Stimulated activated CD4-positive, alpha-beta T cell treated with anti-CD3 and anti-CD28 coated beads, Interleukin-12 subunit alpha, Interleukin-12 subunit beta, amount 100 ng/mL, for 24 hours (primary cell): ENCODE measurements around the gene AAK1.
"Not testable (repeated sequence)": the region's sequence is repeated elsewhere in the genome, so short reads cannot be mapped to it uniquely, and the experiment has no call there.

Experiments
- DNase-seq, 2 experiments: peaks; one replicate each; pipeline ENCODE4 v3.0.0-alpha.2; 2020; ENCODE audit warnings: low read depth in 2 of 2

The AAK1 gene

DNA sequence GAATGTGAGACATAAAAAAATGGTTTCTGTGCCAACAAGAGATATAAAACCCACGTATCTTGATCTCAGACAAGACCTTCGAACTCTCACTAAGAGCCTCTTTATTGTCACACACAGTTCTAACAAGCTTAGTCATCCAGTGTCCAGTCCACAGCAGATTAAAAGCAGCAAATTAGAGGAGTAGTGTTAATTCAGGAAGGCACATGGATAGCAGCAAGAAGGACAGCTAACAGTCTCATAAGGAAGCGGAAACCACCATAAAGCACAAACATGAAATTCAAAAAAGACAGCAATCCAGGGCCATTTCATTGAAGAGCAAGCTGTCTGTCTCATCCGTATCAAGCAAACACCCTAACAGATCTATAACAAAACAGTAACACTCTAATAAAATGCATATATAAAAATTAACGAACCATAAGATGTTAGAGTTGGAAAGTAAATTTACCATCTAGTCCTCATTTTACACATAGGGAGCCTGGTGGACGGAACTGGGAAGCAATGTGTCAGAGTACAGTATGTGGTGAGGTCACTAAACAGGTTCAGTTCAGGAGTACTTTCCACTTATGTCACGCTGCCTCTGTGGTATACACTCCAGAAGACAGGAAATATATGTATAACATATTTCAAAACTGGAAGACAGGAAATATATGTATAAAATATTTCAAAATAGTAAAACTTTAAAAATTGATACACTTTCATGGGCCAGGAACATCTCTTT, 18.3 kb downstream of the AAK1 start:
- no peak for DNase-seq

DNA sequence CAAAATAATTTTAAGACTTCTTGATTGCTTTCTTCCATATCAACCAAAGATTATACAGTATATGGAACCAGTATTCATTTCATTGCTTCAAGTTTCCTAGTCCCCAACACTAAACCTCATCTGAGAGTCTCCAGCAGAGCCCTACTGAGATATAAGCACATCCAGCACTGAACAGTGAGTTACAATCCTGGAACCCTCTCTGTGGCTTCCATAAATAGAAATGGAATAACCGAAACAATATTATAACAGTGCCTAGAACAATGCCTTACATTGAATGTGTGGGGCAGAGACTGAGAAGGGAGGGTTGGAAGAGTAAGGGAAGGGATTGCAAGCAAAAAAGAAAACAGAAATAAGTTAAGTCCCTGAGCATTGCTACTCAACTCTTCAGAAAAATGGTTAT, 18.9 kb downstream of the AAK1 start:
- DNase-seq, result no peak

DNA sequence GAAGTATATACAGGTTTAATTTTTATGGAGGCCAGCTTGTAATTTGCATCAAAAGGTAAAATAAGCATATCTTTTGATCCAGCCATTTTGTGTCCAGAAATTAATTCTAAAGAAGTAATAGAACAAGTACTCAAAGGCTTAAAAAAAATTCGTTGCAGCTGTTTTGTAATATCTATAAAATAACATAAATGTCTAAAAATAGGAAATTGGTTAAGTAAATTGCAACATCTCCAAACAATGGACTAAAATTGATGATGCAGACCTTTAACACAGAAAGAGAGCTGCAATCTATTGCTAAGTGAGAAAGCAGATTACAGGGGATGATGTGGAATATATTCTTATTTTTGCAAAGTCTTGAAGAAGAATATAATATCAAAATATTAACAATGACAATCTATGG, 19.4 kb downstream of the AAK1 start:
- no peak for DNase-seq

DNA sequence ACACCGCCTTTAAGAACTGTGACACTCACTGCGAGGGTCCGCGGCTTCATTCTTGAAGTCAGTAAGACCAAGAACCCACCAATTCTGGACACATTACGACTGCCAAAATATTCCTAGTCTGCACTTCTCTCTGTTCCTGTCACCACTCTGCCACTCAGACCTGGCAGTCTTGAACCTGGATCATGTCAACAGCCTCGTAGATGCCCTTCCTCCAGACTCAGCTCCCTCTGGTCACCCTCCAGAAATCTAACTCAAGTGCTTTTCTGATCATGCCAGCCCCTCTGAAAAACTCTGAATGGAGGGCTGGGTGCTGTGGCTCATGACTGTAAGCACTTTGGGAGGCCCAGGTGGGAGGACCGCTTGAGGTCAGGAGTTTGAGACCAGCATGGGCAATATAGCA, 20.3 kb downstream of the AAK1 start:
- no peak for DNase-seq

DNA sequence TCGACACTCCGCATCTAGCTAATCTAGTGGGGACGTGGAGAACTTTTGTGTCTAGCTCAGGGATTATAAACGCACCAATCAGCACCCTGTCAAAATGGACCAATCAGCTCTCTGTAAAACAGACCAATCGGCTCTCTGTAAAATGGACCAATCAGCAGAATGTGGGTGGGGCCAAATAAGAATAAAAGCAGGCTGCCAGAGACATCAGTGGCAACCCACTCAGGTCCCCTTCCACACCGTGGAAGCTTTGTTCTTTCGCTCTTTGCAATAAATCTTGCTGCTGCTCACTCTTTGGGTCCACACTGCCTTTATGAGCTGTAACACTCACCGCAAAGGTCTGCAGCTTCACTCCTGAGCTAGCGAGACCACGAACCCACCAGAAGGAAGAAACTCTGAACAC, 20.7 kb downstream of the AAK1 start:
- not testable (repeated sequence) for DNase-seq

DNA sequence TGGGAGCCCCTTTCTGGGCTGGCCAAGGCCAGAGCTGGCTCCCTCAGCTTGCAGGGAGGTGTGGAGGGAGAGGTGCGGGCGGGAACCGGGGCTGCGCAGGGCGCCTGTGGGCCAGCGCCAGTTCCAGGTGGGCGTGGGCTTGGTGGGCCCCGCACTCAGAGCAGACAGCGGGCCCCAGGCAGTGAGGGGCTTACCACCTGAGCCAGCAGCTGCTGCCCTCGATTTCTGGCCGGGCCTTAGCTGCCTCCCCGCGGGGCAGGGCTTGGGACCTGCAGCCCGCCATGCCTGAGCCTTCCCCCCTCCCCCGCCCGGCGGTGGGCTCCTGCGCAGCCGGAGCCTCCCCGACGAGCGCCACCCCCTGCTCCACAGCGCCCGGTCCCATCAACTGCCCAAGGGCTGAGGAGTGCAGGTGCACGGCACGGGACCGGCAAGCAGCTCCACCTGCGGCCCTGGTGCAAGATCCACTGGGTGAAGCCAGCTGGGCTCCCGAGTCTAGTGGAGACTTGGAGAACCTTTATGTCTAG, 21.5 kb downstream of the AAK1 start:
- not testable (repeated sequence) for DNase-seq

DNA sequence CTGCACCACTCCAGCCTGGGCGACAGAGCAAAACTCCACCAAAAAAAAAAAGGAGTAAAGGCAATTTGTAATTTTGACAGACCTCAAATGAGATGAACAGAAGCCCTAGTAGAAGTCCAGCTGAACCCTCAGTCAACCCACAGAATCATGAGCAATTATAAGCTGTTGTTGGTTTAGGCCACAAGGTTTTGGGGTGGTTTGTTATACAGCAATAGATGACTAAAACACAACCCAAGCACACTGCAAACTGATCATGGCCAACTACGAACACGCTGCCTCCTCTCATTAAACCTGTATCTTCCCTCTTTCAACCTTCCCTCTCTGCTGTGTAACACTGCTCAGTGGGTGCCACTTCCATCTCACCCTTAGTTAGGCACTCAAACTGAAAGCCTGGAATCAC, 22.1 kb downstream of the AAK1 start:
- no peak for DNase-seq

DNA sequence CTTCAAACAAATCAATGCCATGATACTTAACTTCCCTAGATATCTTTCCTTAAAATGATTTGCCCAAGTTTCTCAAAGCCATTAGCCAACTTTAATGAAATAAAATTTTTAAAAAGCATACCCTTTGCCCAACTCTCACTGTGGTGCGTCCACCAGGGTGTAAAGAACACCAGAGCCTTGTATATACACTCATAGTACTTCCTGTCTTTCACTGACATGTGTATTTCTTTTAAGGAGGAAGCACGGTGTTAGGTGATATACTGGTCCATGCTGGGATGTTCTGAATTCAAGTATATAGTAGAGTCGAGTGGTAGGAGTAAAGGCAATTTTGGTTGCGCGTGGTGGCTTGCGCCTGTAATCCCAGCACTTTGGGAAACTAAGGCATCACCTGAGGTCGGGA, 22.7 kb downstream of the AAK1 start:
- DNase-seq, result no peak

DNA sequence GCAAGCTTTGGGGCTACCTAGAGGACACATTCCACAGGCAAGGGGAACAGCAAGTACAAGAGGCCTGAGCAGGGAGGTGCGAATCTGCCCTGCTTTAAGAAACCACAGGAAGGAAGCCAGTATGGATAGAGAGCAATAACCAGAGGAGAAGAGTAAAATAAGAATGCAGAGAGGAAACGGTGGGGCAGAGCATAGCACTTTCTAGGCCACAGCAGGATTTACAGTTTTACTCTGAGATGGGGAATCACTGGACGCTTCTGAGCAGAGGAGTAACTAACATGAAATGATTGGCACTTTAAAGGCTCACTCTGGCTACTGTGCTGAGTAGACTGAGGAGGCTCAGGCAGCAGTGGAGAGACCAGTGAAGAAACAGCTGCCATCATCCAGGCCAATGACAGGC, 23.8 kb downstream of the AAK1 start:
- no peak for DNase-seq

DNA sequence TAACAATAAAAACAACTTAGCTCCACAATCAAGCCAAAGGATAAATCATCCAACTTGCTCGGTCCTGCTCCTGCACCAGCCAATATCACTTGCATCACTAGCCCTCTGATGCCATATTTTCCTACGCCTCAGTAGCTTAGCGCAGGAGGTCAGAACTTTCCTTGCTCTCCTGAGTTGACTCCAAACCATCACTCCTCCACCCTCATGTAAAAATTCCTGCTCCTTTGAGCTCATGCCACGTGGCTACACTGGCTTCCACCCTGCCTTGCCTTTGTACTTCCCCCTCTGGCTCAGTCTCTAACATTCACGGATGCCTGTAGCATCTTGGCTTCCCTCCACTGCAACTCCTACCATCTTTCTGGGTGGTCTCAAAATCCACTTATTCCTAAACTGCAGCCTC, 25.2 kb downstream of the AAK1 start:
- no peak for DNase-seq

DNA sequence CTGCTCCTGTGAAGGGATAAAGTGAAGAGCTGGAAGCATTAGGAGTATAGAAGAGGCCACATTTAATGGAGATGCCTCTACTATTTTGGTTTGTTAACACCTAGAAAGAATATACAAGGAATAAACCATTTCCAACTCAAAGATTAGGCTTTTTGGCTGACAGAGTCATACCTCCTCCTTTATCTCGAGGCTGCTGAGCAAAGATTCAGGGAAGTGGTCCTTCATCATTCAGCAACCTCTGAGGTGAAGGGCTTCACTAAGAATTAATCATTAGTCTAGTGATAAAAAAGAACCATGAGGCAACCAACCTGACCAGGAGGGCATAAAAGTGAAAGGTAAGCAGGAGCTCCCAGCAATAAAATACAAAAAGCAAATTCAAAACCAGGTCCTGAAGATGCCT, 25.8 kb downstream of the AAK1 start:
- no peak for DNase-seq

DNA sequence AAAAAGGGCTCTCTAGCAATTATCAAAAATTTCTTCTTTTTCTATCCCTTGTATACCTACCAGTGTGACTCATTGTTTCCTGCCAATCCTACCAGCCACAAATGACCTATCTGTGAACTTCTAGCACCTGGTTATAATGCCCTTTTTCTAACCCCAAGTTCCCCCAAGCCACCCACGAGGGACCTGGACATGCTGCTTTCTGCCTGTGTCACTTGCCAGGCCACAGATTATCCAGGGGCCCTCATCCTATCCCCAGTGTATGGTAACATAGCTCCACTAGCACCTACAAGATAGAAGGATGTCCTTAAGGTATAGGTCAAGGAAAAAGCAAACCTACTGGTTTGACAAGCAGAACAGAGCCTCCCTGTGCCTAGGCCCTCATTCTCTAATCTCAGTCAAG, 26.8 kb downstream of the AAK1 start:
- peak in 1 of 2 experiments; percentile 29 for DNase-seq

DNA sequence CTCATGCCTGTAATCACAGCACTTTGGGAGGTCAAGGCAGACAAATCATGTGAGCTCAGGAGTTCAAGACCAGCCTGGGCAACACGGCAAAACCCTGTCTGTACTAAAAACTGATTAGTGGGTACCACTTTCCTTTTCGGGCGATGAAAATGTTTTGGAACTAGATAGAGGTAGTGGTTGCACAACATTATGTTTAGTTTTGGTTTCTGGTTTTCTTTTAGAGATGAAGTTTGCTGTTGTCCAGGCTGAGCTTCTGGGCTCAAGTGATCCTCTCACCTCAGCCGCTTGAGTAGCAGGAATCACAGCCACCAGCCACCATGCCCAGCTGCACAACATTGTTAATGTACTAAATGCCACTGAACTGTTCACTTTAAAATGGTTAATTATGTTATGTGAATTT, 27.6 kb downstream of the AAK1 start:
- DNase-seq, result no peak

DNA sequence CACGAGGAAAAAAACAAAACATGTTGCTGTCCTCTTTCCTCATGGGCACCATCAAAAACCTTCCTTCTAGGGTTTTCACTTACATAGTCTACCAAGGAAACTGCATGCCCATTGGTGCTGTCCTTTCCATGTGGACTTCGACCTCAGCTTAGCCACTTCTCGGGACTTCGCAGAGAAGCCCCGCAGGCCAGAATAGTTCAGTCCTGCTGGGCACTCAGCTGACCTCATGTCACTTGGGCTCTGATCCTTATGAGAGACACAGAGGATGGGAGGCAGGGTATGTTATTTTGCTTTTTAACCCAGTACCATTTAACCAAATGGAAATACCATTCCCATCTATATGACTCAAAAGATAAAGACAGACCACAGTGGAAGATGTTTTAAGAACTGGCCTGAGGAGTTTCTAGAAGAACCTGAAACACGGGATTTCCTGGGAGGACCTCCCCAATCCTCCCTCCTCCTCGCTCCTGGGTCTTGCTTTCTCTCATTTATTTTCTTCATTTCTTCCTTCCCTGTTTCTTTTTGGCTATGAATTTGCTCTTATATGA, 28.4 kb downstream of the AAK1 start:
- DNase-seq, result no peak

DNA sequence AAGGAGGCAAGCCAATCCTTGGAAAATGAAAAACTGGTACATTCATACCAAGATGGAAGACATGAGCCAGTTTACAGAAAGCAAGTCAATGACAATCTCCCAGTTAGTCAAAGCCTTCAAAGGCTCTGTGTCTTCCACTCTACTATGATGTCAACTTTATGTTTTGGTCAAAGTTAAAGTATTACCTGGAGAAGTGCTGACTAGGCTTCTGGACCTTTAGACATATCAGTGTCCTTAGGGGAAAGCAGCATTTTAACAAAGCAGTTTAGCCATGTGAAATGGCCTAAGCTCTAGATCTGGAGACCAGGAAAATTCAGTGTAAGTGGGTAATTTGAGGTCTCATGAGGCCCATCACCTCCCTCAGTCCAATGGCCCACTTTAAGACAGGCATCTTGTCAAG, 30.8 kb downstream of the AAK1 start:
- DNase-seq, result no peak

DNA sequence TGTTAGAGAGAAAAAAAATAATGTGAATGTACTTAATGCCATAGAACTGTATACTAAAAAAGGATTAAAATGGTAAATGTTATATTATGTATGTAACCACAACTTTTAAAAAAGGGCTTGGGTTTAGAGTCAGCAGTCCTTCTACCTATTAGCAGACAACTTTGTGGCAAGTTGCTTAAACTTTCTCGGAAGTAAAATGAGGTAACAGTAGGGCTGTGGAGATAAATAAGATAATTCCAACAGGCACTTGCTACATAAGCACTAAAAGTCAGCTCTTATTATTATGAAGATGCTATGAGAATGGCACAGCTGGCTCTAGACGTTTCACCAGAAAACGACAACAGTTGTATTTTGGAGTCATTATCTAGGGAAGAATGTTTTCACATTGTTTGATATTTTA, 31.3 kb downstream of the AAK1 start:
- no peak for DNase-seq

DNA sequence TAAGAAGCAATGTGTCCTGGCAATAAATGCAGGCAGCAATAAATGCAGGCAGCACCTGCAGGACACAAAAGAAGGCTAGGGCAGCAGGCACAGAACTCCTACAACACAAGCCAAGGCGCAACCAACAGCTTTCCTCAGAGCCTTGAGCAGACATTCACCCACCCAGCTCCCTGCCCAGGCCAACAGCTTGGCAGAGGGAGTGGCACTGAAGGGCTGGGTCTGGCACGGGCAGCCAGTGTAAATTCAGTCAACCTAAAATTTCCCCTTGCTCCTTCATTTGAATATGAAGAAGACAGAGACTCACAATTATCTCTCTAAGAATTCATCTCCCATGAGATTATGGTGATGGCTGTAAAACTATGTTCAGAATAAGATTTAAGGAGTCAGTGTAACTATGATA, 35.4 kb downstream of the AAK1 start:
- no peak for DNase-seq

DNA sequence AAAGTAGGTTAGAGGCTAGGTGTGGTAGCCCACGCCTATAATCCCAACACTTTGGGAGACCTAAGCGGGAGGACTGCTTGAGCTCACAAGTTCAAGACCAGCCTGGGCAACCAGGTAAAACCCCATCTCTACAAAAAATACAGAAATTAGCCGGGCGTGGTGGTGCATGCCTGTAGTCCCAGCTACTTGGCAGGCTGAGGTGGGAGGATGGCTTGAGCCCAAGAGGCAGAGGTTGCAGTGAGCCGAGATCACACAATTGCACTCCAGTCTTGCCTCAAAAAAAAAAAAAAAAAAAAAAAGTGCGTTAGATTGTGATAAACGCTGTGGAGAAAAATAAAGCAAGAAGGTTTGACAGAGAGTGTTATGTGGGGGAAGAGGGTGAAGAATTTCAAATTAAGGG, 36.8 kb downstream of the AAK1 start:
- not testable (repeated sequence) for DNase-seq

DNA sequence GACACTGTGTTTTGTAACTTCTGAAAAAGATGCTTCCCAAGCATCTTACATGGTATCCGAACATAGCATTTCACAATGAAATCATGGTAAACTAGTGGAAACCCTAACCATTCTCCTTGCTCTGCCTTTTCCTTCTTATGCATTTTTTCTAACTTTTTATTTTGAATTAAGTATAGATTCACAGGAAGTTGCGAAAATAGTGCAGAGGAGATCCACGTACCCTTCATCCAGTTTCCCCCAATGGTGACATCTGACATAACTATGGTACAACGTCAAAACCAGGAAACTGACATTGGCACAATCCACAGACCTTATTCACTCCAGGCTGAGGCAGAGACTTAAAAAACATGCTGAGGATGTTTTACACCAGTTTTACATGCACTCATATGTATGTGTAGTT, 38.3 kb downstream of the AAK1 start:
- DNase-seq, result no peak

DNA sequence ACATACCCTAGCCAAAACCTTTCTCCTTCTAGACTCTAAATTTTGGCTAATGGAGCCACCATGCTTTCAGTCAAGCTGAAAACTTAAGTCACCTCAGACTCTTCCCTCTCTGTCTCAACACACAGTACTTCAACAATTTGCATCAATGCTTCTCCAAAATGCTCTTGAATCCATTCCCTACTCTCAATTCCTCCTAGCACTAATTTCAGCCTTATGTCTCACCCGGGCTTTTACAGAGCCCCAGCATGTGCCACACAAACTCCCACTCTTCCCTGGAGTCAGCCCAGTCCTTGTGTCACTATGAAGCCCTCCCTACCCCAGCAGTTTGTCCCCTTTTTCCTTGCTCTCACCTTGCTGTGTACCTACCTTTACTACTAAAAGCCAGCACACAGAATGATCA, 38.7 kb downstream of the AAK1 start:
- no peak for DNase-seq

DNA sequence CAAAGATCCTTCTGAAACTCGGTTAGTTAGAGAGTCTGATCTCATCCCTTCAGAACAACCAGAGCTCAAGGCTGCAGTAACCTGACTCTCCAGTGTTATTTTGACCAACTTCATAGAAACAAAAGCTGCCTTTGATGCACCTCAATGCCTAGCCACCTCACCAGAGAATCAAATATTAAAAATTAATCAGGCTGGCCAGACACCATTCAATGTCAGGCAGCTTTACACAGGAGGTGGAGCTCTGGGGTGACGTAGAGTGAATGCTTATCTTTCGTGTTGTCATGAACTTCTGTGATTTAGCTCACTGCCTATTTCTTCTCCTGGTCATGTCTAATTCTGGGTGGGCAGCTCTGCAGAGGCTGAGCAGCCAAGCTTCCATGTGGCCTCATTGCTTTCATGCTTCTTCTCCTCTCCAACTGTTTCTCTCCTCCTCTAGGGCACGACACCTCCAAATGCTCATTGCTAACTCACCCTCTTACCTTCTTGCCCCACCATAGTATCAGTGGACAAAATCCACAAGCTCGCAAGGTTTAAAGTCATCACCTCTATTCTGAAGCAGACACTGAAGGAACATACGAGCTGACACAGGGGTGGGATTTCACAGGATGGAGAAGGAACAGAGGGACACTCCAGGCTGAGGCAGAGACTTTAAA, 39.4 kb downstream of the AAK1 start:
- no peak for DNase-seq

DNA sequence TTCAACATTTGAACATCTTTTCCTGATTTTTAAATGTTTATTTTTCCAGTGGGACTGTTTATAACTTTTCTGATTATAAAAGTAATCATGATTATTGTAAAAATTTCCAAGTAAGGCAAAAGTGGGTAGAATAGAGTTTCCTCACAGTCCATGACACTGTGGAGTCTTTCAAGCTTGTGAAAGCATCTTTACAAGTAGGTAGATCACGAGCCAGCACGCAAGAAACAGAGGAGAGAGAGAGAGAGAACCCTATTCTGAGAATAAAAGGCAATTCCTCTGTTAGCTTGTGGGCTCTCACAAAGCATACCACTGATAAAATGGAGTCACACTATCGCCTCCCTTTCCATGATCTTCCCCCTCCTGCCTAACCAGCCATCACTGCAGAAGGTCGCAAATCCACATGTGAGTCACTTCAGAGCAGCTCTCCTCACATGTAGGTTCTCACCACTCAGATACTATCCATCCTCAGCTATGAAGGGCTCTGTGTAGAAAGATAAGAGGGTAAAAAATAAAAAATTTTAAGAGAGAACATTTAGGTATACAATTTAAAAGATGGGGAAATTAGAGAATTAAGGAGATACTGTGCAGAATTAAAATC, 40.3 kb downstream of the AAK1 start:
- no peak for DNase-seq

DNA sequence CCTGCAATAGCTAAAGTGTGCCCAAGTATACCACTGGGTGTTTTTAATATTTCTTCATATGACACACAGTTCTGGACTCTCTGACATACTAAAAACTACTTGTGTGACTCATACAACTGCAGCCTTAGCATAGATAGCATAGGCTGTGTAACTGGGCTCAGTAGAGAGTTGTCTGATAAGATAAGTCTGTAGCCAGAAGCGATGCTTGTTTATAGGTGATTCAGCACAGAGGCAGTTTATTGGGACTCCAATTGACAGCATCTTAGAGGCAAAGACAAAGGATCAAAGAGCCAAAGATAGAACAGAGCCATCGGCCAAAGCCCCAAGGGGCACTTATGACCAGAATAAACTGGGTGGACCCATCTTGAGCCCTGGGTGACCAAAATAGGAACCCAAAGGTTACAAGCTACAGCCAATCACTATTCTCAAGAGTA, 42.3 kb downstream of the AAK1 start:
- no peak for DNase-seq
